Measurements from ENCODE around the gene EIF3L. TPM values are rescaled to one million over a fixed set of nuclear protein-coding genes. Genes with fewer than 3 reads are reported as not detected.

The EIF3L gene
- total RNA-seq, 1 donor from 2014 or later, result 718 TPM

GRCh38 chr22:37822079-37822833 is 27.0 kb upstream of the EIF3L start:
- Mint-ChIP-seq H3K36me3 (ENCODE audit: low read depth) (no peaks in the 10 kb centered on the region), H3K27ac (no peak overlapping the region), H3K27me3 (peaks cover 20% of the 10 kb centered on the region), H3K9me3 (no peaks in the 10 kb centered on the region), H3K4me3 (no peak overlapping the region), H3K4me1 (peaks cover 26% of the 10 kb centered on the region)
- TF ChIP-seq, protein P1, sequence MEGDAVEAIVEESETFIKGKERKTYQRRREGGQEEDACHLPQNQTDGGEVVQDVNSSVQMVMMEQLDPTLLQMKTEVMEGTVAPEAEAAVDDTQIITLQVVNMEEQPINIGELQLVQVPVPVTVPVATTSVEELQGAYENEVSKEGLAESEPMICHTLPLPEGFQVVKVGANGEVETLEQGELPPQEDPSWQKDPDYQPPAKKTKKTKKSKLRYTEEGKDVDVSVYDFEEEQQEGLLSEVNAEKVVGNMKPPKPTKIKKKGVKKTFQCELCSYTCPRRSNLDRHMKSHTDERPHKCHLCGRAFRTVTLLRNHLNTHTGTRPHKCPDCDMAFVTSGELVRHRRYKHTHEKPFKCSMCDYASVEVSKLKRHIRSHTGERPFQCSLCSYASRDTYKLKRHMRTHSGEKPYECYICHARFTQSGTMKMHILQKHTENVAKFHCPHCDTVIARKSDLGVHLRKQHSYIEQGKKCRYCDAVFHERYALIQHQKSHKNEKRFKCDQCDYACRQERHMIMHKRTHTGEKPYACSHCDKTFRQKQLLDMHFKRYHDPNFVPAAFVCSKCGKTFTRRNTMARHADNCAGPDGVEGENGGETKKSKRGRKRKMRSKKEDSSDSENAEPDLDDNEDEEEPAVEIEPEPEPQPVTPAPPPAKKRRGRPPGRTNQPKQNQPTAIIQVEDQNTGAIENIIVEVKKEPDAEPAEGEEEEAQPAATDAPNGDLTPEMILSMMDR (IDR thresholded peaks at IDR 0.05), result no peak
- ATAC-seq (ENCODE audit: low read depth) (no peak), DNase-seq (no peak)
- ChIA-PET CTCF (no interaction called here), POLR2A (no interaction called here)
- intact Hi-C loops (cut with micrococcal nuclease), result no loop called here

DNA sequence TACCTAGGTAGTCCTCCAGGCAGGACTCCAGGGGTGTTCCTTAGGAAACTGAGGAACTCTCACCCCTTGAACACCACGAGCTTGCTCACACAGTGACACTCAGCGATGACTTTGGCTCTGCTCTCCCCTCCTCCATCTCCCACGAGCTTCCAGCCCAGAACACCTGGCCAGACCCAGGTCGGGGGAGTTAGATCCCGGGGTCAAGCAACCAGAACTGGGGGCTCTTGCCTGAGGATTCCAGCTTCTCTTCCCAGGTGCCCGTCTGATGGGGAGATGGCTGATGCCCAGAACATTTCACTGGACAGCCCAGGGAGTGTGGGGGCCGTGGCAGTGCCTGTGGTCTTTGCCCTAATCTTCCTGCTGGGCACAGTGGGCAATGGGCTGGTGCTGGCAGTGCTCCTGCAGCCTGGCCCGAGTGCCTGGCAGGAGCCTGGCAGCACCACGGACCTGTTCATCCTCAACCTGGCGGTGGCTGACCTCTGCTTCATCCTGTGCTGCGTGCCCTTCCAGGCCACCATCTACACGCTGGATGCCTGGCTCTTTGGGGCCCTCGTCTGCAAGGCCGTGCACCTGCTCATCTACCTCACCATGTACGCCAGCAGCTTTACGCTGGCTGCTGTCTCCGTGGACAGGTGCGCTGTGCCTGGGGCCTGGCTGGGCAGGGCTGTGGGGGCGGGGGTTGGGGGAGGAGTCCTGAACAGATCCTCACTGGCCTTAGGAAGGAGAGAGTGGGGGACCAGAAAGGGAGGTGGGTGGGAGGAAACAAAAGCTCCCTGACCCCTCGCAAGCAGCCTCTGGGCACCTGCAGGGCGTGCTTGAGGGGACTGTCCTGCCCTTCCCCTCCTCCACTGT is 25.9 kb upstream of the EIF3L start, which contains the start of gene GALR3:
Gene GALR3 (plus strand): TSS at position 249 of the 852 bp plus-strand sequence. CDS start 25 bp downstream, at position 274.
- H3K9me3 Mint-ChIP-seq, result no peaks in the 10 kb centered on the region
- no peak within 1 kb of the TSS for H3K27ac Mint-ChIP-seq
- peaks cover 15% of the 10 kb centered on the region for H3K4me1 Mint-ChIP-seq
- peaks cover 17% of the 10 kb centered on the region for H3K27me3 Mint-ChIP-seq
- POLR2A ChIA-PET, result interaction anchor here (0.6 kb wide), 1 partner anchor 9 kb away, joined by 3 read pairs; no protein-coding TSS in a partner anchor
- H3K4me3 Mint-ChIP-seq, result peak within 1 kb of the TSS; percentile 50
- ATAC-seq (ENCODE audit: low read depth) (no peak), DNase-seq (no peak)
- TF ChIP-seq, protein P1 (IDR thresholded peaks at IDR 0.05), result no peak
- CTCF ChIA-PET, result interaction anchor here (0.6 kb wide), 1 partner anchor 499 kb away, joined by 3 read pairs; no protein-coding TSS in a partner anchor
- intact Hi-C loops (cut with micrococcal nuclease), result no loop called here
- peaks cover 4% of the 10 kb centered on the region for H3K36me3 Mint-ChIP-seq (ENCODE audit: low read depth)

DNA sequence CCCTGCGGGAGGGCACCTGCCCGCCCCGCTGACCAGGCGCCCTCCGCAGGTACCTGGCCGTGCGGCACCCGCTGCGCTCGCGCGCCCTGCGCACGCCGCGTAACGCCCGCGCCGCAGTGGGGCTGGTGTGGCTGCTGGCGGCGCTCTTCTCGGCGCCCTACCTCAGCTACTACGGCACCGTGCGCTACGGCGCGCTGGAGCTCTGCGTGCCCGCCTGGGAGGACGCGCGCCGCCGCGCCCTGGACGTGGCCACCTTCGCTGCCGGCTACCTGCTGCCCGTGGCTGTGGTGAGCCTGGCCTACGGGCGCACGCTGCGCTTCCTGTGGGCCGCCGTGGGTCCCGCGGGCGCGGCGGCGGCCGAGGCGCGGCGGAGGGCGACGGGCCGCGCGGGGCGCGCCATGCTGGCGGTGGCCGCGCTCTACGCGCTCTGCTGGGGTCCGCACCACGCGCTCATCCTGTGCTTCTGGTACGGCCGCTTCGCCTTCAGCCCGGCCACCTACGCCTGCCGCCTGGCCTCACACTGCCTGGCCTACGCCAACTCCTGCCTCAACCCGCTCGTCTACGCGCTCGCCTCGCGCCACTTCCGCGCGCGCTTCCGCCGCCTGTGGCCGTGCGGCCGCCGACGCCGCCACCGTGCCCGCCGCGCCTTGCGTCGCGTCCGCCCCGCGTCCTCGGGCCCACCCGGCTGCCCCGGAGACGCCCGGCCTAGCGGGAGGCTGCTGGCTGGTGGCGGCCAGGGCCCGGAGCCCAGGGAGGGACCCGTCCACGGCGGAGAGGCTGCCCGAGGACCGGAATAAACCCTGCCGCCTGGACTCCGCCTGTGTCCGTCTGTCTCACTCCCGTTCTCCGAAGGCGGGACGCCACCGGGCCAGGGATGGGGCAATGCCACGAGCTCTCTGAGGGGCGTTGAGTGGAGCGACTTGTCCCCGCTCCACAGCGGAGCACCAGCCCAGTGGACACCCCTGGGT is 24.3 kb upstream of the EIF3L start:
- H3K36me3 Mint-ChIP-seq (ENCODE audit: low read depth), result peaks cover 10% of the 10 kb centered on the region
- ATAC-seq (ENCODE audit: low read depth), result peak; percentile 28
- no peak overlapping the region for H3K27ac Mint-ChIP-seq

GRCh38 chr22:37827056-37827455 is 22.2 kb upstream of the EIF3L start:
- ChIA-PET CTCF (interaction anchor here (1.3 kb wide), 1 partner anchor 9 kb away, joined by 4 read pairs; no protein-coding TSS in a partner anchor), POLR2A (interaction anchor here (2.1 kb wide), 1 partner anchor 17 kb away, joined by 7 read pairs; the partner anchor contains the start of gene ANKRD54)
- no peak overlapping the region for H3K27ac Mint-ChIP-seq
- H3K9me3 Mint-ChIP-seq, result no peaks in the 10 kb centered on the region
- H3K4me1 Mint-ChIP-seq, result peaks cover 5% of the 10 kb centered on the region
- DNase-seq (no peak), ATAC-seq (ENCODE audit: low read depth) (no peak)
- peaks cover 6% of the 10 kb centered on the region for H3K27me3 Mint-ChIP-seq
- intact Hi-C loops (cut with micrococcal nuclease), result no loop called here
- no peak overlapping the region for H3K4me3 Mint-ChIP-seq
- TF ChIP-seq, protein P1 (IDR thresholded peaks at IDR 0.05), result no peak
- peaks cover 29% of the 10 kb centered on the region for H3K36me3 Mint-ChIP-seq (ENCODE audit: low read depth)

More for the DNA sequence above, 24.3 kb upstream of the EIF3L start:
- intact Hi-C loops (cut with micrococcal nuclease), result no loop called here
- ChIA-PET POLR2A (interaction anchor here (1.4 kb wide), 1 partner anchor 19 kb away, joined by 3 read pairs; the partner anchor contains the start of gene ANKRD54), CTCF (interaction anchor here (0.8 kb wide), 1 partner anchor 38 kb away, joined by 3 read pairs; no protein-coding TSS in a partner anchor)
- no peak for DNase-seq
- Mint-ChIP-seq H3K4me3 (peak overlapping the region; percentile 60), H3K9me3 (no peaks in the 10 kb centered on the region), H3K4me1 (peaks cover 5% of the 10 kb centered on the region), H3K27me3 (peaks cover 17% of the 10 kb centered on the region)
- TF ChIP-seq, protein P1 (IDR thresholded peaks at IDR 0.05), result no peak
